ENCODE measurements around the gene SLCO2A1.

The SLCO2A1 gene

DNA sequence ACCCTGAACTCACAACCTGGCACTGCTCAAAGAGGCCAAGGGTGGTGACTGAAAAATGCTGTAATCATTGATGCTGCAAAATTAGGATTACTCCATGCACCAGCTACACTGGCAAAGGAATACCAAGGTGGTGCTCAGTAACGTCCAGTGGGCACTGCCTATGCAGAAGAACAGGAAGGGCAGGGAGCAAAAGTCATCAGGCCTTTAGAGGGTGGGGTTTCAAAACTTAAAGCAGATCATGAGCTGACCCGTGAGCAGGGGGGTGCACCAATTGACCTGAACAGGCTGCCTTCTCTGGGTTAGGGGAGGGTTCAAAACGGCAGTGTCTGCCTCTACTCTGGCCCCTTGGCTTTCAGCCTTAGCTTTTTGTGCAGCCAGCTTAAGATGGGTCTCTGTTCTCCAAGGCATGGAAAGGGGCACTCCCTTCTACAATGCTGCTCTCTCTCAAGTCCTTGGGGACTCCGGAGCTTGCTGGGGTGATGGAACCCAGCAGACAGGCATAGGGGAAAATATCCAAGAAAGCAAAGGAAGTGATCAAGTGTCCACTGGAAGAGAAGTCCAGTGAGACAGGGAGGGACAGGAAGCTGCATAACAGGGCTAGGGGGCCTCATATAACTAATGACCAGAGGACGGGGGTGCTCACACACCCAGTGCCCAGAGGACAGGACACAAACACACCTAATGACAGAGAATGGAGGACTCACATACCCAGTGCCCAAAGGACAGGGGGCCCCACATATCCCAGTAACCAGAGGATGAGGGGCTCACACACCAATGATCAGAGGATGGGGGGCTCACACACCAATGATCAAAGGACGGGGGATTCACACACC is 145.5 kb downstream of the SLCO2A1 start:
- H3K27me3 ChIP-seq (ENCODE audit: insufficient read depth, low read length), result no peaks in the 10 kb centered on the region
- peaks cover 11% of the 10 kb centered on the region for H3K4me1 ChIP-seq (ENCODE audit: insufficient read depth, low read length)
- H3K9me3 ChIP-seq (ENCODE audit: insufficient read depth, low read depth, low read length), result no peaks in the 10 kb centered on the region
- WGBS, result 91% methylated on average over 6 of the region's 6 CpGs
- no peaks in the 10 kb centered on the region for H3K36me3 ChIP-seq (ENCODE audit: insufficient read depth, low read length)
- no peak overlapping the region for H3K4me3 ChIP-seq (ENCODE audit: low read length)
- H3K27ac ChIP-seq (ENCODE audit: low read depth, low read length), result no peak overlapping the region
- H3K9ac ChIP-seq (ENCODE audit: low read depth, low read length), result no peak overlapping the region

DNA sequence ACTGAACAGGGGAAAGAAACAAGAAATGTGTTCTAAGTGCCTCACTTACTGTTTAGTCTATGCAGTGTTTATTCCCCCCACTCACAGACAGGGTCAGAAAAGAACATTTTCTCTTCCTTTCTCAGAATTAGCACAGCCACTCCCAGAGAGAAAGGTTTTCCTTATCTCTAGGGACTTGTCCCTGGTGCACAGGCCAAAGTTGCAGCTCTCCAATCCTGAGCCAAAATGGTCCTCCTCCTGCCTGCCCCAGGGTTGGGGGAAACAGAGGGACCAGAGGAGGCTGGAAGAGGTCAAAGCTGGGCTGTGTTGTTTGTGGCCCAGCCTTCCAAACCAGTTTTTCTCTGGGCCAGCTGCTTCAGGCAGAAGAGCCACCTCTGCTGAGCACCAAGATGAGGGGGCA is 146.1 kb downstream of the SLCO2A1 start:
- Histone ChIP-seq H3K9ac (ENCODE audit: low read depth, low read length) (no peak overlapping the region), H3K27ac (ENCODE audit: low read depth, low read length) (no peak overlapping the region), H3K9me3 (ENCODE audit: insufficient read depth, low read depth, low read length) (no peaks in the 10 kb centered on the region), H3K27me3 (ENCODE audit: insufficient read depth, low read length) (no peaks in the 10 kb centered on the region), H3K4me1 (ENCODE audit: insufficient read depth, low read length) (peaks cover 11% of the 10 kb centered on the region), H3K4me3 (ENCODE audit: low read length) (no peak overlapping the region), H3K36me3 (ENCODE audit: insufficient read depth, low read length) (no peaks in the 10 kb centered on the region)

DNA sequence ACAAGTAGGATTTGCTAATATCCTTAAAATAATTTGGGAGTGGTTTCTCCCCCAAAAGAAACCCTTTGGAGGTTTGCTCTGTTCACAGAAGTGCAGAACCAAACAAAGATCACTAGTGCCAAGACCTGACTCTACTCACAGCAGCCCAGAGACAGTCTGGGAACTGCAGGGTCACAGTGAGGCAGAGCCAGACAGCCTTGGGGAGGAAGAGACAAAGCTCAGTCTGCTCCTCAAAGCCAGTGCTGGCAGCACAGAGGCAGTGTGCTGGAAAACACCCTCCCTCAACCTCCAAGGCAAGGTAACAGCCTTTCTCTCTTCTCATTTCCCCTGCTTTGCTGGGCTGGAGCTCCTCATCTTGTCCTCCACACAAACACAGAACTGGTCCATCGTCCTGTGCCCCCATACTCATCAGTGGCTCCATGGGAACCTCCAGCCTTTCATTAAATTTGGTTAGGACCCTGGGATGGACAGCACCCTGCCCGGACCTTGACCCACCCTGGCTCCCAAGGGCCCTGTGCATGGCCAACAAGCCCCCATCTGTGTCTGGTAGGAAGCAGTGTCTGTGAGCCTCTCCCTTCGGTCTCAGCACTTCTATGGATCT is 146.6 kb downstream of the SLCO2A1 start:
- Histone ChIP-seq H3K9me3 (ENCODE audit: insufficient read depth, low read depth, low read length) (no peaks in the 10 kb centered on the region), H3K27me3 (ENCODE audit: insufficient read depth, low read length) (no peaks in the 10 kb centered on the region), H3K36me3 (ENCODE audit: insufficient read depth, low read length) (no peaks in the 10 kb centered on the region), H3K4me3 (ENCODE audit: low read length) (no peak overlapping the region), H3K27ac (ENCODE audit: low read depth, low read length) (no peak overlapping the region), H3K9ac (ENCODE audit: low read depth, low read length) (no peak overlapping the region), H3K4me1 (ENCODE audit: insufficient read depth, low read length) (peaks cover 10% of the 10 kb centered on the region)
- WGBS, result 83% methylated on average over 3 of the region's 3 CpGs

DNA sequence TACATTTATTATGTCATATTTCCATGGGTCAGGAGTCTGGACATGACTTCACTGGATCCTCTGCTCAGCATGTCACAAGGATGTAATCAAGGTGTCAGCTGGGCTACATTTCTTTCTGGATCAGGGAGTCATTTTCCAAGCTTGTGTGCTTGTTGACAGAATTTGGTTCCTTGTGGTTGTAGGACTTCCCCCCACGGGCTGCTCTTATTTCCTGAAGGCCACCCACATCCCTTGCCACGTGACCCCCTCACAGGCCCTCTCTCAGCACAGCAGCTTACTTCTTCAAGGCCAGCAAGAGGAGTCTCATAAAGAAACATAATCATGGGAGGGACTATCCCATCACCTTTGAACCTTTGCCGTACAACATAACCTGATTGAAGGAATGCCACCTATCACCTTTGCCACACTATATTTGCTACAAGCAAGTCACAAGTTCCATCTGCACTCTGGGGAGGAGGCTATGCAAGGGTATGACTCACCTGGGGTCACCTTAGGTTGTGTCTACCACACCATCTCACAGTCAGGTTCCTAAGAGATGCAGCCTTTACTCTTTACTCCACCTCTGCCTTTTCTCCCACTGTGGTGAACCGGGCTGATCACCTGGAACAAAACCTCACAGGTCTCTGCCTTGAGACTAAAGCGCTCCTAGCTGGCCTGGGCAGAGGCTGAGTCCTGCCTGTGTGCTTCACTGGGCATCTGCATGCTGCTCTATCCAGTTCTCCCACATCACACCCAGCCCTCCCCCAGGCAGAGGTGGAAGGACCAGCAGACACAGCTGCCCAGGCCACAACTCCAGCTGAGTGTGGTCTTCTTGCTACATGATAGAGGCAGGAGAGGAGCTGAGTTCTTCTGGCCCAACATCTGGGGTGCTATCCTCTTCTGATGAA is 147.5 kb downstream of the SLCO2A1 start:
- H3K9me3 ChIP-seq (ENCODE audit: insufficient read depth, low read depth, low read length), result no peaks in the 10 kb centered on the region
- no peaks in the 10 kb centered on the region for H3K27me3 ChIP-seq (ENCODE audit: insufficient read depth, low read length)
- no peak overlapping the region for H3K9ac ChIP-seq (ENCODE audit: low read depth, low read length)
- WGBS, result 93% methylated on average over 5 of the region's 5 CpGs
- H3K4me1 ChIP-seq (ENCODE audit: insufficient read depth, low read length), result peaks cover 1% of the 10 kb centered on the region; the same call in 1 of the 2 replicates
- H3K4me3 ChIP-seq (ENCODE audit: low read length), result no peak overlapping the region
- H3K36me3 ChIP-seq (ENCODE audit: insufficient read depth, low read length), result no peaks in the 10 kb centered on the region
- H3K27ac ChIP-seq (ENCODE audit: low read depth, low read length), result no peak overlapping the region

DNA sequence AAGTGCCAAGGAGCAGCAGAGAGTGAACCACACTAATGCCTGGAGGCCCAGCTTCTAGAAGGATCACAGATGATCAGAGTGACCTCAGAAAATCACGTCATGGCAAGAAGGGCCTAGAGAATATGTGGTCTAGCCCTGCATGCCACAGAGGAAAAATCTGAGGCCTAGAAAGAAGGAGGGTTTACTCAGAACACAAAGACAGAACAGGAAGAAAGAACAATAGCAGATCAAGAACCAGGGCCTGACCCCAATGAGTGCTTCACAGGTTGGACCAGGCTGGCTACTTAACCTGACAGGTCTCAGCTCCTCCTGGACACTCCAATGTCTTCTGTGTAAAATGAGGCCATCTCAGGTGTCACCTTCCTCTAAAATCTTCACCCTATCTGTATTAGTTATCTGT is 148.2 kb downstream of the SLCO2A1 start:
- Histone ChIP-seq H3K9me3 (ENCODE audit: insufficient read depth, low read depth, low read length) (no peaks in the 10 kb centered on the region), H3K36me3 (ENCODE audit: insufficient read depth, low read length) (no peaks in the 10 kb centered on the region), H3K9ac (ENCODE audit: low read depth, low read length) (no peak overlapping the region), H3K4me1 (ENCODE audit: insufficient read depth, low read length) (no peaks in the 10 kb centered on the region), H3K4me3 (ENCODE audit: low read length) (no peak overlapping the region), H3K27ac (ENCODE audit: low read depth, low read length) (no peak overlapping the region), H3K27me3 (ENCODE audit: insufficient read depth, low read length) (no peaks in the 10 kb centered on the region)
- WGBS, result 95% methylated on average over 1 of the region's 1 CpG

DNA sequence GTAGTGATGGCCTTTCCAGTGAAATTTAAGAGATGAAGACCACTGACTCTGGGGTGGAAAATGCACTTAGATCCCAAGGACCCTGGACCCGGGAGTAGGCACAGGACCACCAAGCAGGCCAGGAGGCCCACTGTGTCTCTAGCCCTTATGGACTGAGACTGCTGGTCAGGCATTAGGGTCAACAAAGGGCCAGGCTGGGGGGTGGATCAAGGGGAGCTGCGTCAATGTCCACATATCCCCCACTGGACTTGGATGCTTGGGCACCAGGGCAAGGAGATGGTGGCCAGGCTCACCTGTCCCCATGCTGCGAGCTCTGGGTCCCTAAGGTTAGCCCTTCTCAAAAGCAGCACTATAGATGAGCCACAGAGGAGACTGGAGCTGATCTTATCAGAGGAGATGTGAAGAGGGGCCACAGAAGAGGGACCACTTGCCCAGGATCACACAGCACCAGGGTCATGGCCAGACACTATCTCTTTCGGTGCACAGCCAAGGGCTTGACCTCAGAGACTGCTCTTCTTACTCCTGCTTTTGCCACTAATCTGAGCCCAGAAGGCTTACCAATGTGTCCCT is 148.8 kb downstream of the SLCO2A1 start:
- no peak overlapping the region for H3K9ac ChIP-seq (ENCODE audit: low read depth, low read length)
- H3K27ac ChIP-seq (ENCODE audit: low read depth, low read length), result no peak overlapping the region
- H3K4me3 ChIP-seq (ENCODE audit: low read length), result no peak overlapping the region
- 92% methylated on average over 4 of the region's 4 CpGs for WGBS
- H3K27me3 ChIP-seq (ENCODE audit: insufficient read depth, low read length), result no peaks in the 10 kb centered on the region
- H3K36me3 ChIP-seq (ENCODE audit: insufficient read depth, low read length), result no peaks in the 10 kb centered on the region
- no peaks in the 10 kb centered on the region for H3K4me1 ChIP-seq (ENCODE audit: insufficient read depth, low read length)
- no peaks in the 10 kb centered on the region for H3K9me3 ChIP-seq (ENCODE audit: insufficient read depth, low read depth, low read length)

DNA sequence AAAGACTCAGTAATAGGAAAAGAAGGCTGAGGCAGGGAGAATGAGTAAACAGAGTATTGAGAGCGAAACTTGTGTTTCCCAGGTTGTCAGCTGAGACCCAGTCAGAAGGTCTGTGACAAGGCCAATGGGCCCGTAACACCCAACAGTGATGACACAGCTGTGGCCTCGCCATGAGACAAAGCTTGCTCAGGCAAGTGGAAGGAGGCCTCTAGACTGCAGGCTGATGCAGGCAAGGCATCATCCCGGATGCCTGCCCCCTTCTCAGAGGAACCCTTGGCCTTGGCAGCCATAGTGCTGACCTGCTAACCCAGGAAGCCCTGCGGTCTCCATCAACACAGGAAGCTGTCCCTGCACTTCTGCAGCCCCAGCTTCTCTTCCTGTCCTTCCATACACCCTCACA is 149.4 kb downstream of the SLCO2A1 start:
- no peaks in the 10 kb centered on the region for H3K36me3 ChIP-seq (ENCODE audit: insufficient read depth, low read length)
- no peak overlapping the region for H3K9ac ChIP-seq (ENCODE audit: low read depth, low read length)
- no peak overlapping the region for H3K4me3 ChIP-seq (ENCODE audit: low read length)
- H3K9me3 ChIP-seq (ENCODE audit: insufficient read depth, low read depth, low read length), result no peaks in the 10 kb centered on the region
- H3K27ac ChIP-seq (ENCODE audit: low read depth, low read length), result no peak overlapping the region
- no peaks in the 10 kb centered on the region for H3K27me3 ChIP-seq (ENCODE audit: insufficient read depth, low read length)
- WGBS, result 92% methylated on average over 5 of the region's 5 CpGs
- no peaks in the 10 kb centered on the region for H3K4me1 ChIP-seq (ENCODE audit: insufficient read depth, low read length)

DNA sequence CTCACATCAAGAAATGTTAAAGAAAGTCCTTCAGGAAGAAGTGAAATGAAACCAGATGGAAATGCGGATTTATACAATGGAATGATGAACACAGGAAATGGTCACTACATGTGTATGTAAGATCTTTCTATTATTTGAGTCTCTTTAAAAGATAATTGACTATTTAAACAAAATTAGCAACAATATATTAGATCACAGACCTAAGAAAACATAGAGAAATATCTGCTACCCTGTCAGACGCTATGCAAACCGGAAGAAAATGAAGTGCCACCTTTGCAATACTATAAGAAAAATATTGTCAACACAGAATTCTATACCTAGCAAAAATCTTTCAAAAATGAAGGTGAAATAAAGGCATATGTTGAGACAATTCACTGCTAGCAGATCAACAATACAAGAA is 151.2 kb downstream of the SLCO2A1 start:
- Histone ChIP-seq H3K27ac (ENCODE audit: low read depth, low read length) (no peak overlapping the region), H3K9me3 (ENCODE audit: insufficient read depth, low read depth, low read length) (no peaks in the 10 kb centered on the region), H3K4me1 (ENCODE audit: insufficient read depth, low read length) (no peaks in the 10 kb centered on the region; the same call in 1 of the 2 replicates), H3K4me3 (ENCODE audit: low read length) (no peak overlapping the region), H3K9ac (ENCODE audit: low read depth, low read length) (no peak overlapping the region), H3K27me3 (ENCODE audit: insufficient read depth, low read length) (no peaks in the 10 kb centered on the region), H3K36me3 (ENCODE audit: insufficient read depth, low read length) (no peaks in the 10 kb centered on the region)
- 91% methylated on average over 3 of the region's 3 CpGs for WGBS

Data from HUES64 (cell line).